Uterine smooth muscle cell (primary cell): ENCODE results near the gene SNX19. TPM values are rescaled to one million over a fixed set of nuclear protein-coding genes. Genes with fewer than 3 reads are reported as not detected.

Source experiments
- total RNA-seq: library from RNA; depleted of rRNA; stranded (reverse); fragments of >200 nt; gene quantifications from 2 replicates; pipeline ENCODE4 v1.2.3, GENCODE V29; 2014

SNX19 gene, protein sequence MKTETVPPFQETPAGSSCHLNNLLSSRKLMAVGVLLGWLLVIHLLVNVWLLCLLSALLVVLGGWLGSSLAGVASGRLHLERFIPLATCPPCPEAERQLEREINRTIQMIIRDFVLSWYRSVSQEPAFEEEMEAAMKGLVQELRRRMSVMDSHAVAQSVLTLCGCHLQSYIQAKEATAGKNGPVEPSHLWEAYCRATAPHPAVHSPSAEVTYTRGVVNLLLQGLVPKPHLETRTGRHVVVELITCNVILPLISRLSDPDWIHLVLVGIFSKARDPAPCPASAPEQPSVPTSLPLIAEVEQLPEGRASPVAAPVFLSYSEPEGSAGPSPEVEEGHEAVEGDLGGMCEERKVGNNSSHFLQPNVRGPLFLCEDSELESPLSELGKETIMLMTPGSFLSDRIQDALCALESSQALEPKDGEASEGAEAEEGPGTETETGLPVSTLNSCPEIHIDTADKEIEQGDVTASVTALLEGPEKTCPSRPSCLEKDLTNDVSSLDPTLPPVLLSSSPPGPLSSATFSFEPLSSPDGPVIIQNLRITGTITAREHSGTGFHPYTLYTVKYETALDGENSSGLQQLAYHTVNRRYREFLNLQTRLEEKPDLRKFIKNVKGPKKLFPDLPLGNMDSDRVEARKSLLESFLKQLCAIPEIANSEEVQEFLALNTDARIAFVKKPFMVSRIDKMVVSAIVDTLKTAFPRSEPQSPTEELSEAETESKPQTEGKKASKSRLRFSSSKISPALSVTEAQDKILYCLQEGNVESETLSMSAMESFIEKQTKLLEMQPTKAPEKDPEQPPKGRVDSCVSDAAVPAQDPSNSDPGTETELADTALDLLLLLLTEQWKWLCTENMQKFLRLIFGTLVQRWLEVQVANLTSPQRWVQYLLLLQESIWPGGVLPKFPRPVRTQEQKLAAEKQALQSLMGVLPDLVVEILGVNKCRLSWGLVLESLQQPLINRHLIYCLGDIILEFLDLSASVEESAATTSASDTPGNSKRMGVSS
- 76.6 and 125 TPM in 2 replicates for total RNA-seq

GRCh38 chr11:130916238-130916855, at the start of gene SNX19:
Gene SNX19 (minus strand): TSS chr11:130916479. CDS start chr11:130915939, 540 bp downstream.

